HG03095 (cell line): ENCODE data around the gene ITPRIP.

Source experiments
- ATAC-seq: cut with Tn5 transposase; IDR thresholded peaks from one replicate; pipeline ENCODE4 v1.9.1; 2021; ENCODE audit warnings: moderate library complexity; ENCODE audit not compliant: unreplicated experiment

Gene ITPRIP

GRCh38 chr10:104309980-104310978 lies 28.0 kb downstream of the ITPRIP start:
- ATAC-seq: no peak

- peak; percentile 73 for ATAC-seq
These were observed 29.8 kb downstream of the ITPRIP start for GRCh38 chr10:104308439-104308903.

GRCh38 chr10:104307576-104308438 lies 30.5 kb downstream of the ITPRIP start:
- no peak for ATAC-seq

DNA sequence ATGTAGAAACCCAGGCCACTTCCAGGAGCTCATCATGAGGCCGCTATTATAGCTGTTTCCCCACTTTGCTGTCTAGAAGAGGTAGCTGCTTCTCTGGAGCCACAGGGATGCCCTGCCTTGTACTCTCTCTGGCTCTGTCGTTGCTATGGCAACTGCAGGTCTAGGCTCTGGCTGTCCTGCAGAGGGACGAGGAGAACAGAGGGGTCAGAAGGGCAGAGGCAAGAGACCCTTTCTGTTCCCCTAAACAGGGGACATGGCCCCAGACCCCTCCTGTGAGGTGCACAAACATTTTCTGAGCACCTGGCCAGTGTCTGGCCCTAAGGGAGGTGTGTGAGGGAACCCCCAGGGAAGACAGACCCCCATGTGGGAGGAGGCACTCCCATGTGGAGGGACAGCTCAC lies 31.4 kb downstream of the ITPRIP start:
- no peak for ATAC-seq

DNA sequence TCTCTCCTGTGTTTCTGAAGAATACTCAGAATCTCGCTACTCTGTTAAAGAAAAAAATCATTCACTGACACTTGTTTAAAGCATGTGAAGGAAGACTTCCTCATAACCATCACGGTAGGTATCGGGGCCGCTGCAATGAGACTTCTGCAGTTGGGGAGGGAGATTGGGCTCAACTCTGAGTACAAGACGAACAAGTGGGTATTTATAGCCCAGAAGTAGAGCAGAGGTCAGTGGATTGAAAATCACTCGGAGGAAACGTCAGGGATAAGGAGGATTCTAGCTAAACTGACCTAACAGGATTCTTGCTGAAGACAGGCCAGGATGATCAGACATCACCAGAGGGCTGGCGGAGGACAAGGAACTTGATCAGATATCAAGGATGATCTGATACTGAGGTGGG lies 33.3 kb downstream of the ITPRIP start:
- ATAC-seq: no peak

- ATAC-seq: no peak
These were observed 33.9 kb downstream of the ITPRIP start for GRCh38 chr10:104304356-104304745.

GRCh38 chr10:104303594-104304355 lies 34.5 kb downstream of the ITPRIP start:
- ATAC-seq: no peak

- no peak for ATAC-seq
These were observed 36.2 kb downstream of the ITPRIP start for GRCh38 chr10:104301907-104302690.

GRCh38 chr10:104300736-104301292 lies 37.5 kb downstream of the ITPRIP start:
- no peak for ATAC-seq

- no peak for ATAC-seq
These were observed 38.1 kb downstream of the ITPRIP start for GRCh38 chr10:104300002-104300735.

DNA sequence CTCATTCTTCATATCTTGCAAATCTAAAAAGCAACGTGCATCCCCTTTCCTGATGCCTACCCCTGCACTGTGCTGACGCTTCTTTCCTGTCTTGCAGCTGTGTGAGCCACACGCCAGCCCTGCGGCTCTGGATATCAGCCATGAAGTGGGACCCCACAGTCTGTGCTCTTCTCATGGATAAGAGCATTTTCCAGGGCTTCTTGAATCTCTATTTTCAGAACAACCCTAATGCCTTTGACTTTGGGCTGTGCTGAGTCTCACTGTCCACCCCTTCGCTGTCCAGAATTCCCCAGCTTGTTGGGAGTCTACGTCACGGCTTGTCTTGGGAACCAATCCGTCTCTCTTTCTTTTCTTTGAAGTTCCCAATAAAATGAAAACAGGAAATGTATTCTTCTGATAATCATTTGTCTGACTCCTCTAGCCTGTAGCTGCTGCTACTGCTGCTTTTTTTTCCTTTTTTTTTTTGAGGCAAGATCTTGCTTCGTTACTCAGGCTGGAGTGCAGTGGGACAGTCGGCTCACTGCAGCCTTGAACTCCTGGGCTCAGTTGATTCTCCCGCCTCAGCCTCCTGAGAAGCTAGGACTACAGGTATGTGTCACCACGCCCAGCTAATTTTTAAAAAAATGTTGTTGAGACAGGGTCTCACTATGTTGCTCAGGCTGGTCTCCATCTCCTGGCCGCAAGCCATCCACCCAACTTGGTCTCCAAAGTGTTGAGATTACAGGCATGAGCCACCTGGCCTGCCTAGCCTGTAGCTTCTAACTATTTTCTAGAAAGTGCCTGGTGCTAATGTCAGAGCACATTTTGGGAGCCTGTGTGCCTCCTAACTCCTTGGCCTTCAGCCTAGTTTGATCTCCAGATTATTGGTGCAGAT lies 39.0 kb downstream of the ITPRIP start:
- ATAC-seq: no peak

GRCh38 chr10:104297697-104298660 lies 40.3 kb downstream of the ITPRIP start:
- ATAC-seq: no peak

GRCh38 chr10:104296687-104297436 lies 41.4 kb downstream of the ITPRIP start:
- ATAC-seq: no peak

- no peak for ATAC-seq
These were observed 44.4 kb downstream of the ITPRIP start for GRCh38 chr10:104293781-104294321.

DNA sequence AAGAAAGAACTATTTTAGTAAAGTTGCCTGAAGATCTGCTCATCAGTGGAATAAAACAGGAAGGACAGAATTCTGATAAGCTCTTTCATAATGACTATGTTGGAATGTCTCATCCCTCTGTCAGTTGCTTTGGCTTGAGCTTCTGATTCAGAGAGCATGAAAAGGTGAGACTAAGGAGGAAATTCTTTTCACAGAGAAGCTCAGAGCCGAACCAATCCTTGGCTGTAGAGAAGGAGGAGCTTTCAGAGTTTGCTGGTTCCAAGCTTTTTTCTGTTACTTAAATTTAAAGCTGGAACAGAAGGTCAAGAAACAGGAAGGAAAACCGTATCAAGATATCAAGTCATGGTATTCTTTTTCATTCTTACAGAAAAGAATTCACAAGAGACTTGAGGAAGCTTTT lies 45.3 kb downstream of the ITPRIP start:
- no peak for ATAC-seq

DNA sequence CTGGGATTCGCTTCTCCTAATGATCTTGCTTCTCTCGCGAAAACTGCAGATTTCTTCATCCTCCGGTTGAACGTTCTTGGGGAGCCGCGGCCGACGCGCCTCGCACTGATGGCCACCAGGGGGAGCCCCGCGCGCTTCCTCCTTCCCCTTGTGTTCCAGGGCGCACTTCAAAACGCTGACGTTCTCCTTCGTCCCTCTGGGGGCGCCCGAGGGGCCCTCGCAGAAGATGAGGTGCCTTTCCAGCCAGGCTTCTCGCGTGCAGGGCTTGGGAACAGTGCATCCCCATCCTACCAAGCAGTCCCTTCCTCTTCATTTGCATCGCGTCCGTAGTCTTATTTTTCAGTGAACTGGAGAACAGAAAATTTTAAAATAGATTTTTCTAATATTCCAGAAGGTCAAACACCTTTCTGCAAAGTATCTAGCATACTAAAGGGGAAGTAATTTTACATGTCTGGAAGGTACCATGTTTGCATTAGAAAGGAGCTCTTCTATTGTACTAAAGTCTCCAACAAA lies 46.8 kb downstream of the ITPRIP start:
- peak; percentile 99 for ATAC-seq
